Stimulated activated CD4-positive, alpha-beta T cell treated with anti-CD3 and anti-CD28 coated beads, Interleukin-12 subunit alpha, Interleukin-12 subunit beta, amount 100 ng/mL, for 4 hours (primary cell): ENCODE data around the gene NPY.
"Not testable (repeated sequence)": the region's sequence is repeated elsewhere in the genome, so short reads cannot be mapped to it uniquely, and the experiment has no call there.

Experiments
- DNase-seq: peaks from one replicate; pipeline ENCODE4 v3.0.0-alpha.2; 2020

The NPY gene

DNA sequence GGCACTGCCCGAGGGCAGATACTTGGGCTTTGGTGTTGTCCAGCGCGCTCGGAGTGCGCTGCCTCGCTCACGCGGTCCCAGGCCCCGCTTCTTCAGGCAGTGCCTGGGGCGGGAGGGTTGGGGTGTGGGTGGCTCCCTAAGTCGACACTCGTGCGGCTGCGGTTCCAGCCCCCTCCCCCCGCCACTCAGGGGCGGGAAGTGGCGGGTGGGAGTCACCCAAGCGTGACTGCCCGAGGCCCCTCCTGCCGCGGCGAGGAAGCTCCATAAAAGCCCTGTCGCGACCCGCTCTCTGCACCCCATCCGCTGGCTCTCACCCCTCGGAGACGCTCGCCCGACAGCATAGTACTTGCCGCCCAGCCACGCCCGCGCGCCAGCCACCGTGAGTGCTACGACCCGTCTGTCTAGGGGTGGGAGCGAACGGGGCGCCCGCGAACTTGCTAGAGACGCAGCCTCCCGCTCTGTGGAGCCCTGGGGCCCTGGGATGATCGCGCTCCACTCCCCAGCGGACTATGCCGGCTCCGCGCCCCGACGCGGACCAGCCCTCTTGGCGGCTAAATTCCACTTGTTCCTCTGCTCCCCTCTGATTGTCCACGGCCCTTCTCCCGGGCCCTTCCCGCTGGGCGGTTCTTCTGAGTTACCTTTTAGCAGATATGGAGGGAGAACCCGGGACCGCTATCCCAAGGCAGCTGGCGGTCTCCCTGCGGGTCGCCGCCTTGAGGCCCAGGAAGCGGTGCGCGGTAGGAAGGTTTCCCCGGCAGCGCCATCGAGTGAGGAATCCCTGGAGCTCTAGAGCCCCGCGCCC is at the start of gene NPY:
NPY (plus strand) TSS at position 294 of the 802 bp plus-strand sequence. CDS start 1,051 bp downstream, outside the sequence.
- peak; percentile 3 for DNase-seq

DNA sequence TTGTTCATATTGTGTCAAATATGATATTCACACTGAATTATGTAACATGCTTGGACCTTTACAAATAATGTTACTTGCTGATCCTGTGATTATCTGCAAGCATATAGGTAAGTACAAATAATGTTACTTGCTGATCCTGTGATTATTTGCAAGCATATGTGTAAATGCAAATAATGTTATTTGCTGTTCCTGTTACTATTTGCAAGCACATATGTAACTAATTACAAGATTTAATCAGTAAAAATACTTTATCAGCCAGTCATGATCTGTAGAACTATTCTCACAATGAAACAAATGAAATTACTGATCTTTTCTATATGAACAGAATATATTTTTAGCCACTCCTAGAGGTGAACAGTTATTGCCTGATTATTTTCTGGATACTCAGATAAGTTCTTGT is 44.7 kb upstream of the NPY start:
- no peak for DNase-seq

DNA sequence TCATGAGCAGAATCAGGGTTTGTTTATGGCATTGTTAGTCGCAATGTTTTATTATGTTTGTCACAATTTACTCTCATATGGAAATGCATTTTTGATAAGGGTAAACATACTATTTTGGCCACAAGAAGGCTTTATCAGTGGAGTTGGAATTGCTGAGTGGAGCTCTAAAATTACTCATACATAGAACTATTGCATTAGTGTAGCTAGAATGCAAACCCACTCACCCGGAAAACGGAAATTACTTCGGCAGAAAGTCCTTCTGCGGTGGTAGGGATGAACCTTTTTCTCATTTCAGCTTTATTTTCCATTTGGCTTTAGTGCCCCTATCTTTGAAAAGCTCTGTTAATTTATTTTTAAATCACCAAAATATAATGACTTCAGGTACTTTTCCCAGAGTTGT is 42.8 kb upstream of the NPY start:
- no peak for DNase-seq

DNA sequence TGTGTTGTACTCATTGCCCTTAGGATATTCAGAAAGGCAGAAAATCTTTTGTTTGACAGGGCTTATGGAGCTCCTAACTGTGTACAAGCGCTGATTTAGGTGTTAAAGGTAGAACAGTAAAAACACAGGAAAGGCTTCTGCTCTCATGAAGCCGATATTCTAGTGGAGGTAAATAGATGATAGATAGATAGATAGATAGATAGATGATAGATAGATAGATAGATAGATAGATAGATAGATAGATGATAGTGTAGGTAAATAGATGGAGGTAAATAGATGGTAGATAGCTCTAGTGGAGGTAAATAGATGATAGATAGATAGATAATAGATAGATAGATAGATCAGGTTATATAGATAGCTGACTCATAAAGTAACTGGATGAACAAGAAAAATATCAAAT is 39.4 kb upstream of the NPY start:
- no peak for DNase-seq

DNA sequence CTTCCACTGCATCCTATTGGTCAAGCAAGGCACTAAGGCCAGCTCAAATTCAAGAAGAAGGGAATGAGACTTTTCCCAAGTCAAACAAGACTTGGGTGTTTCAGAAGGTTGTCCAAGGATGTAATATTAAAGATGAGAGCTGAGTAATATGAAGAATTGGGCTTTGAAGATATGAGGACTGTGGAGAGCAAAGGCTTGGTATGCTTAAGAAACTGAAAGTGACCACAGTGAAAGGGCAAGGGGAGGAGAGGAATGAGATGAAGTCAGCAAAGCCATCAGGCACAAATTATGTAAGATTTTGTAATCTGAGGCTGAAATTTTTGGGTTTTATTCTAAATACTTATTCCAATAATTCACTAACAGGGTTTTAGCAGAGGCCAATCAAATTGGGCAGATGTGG is 38.6 kb upstream of the NPY start:
- no peak for DNase-seq

DNA sequence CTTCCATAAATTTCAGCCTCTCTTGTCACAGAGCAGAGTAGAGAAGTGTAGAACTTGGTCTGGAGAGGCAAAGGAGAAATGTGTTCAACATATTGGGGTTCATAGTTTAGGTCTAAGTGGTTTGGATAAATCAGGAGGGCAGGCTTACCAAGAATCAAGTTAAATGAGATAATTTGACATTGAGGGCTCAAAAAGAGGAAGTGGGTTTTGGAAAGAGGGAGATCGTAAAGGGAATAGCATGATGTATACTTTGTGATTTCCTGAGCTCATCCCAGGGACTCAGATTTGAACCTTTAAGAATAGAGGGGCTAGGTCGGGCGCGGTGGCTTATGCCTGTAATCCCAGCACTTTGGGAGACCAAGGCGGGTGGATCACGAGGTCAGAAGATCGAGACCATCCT is 34.7 kb upstream of the NPY start:
- DNase-seq, result no peak

DNA sequence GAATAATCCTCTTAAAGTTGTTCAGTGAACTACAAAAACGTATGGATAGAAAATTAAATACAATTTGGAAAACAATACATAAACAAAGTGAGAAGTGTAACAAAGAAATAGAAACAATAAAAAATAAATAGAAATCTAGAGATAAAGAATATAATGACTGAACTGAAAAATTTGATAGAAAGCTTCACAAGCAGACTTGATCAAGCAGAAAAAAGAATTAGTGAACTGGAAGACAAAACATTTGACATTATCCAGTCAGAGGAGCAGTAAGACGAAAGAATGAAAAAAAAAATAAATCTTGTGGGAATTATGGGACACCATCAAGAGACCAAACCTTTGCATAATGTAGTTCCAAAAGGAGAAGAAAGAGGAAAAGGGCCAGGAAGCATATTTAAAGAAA is 32.4 kb upstream of the NPY start:
- no peak for DNase-seq

DNA sequence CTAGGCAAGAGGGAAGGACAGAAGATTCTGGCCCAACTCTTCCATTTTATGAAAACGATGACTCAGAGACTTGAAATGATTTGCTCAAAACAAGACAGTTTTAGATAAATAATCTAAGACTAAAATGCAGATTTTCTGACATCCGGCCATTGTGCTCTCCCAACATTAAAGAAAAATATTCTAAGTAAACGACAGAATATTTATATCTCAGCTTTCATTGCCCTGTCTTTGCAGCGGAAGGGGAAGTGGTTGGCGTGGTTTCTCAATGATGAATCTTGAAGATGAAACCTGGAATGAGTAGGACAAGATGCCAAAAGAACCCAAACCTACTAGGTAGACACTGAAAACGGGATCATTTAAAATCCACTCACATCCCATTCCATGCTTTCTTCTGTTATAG is 28.9 kb upstream of the NPY start:
- no peak for DNase-seq

DNA sequence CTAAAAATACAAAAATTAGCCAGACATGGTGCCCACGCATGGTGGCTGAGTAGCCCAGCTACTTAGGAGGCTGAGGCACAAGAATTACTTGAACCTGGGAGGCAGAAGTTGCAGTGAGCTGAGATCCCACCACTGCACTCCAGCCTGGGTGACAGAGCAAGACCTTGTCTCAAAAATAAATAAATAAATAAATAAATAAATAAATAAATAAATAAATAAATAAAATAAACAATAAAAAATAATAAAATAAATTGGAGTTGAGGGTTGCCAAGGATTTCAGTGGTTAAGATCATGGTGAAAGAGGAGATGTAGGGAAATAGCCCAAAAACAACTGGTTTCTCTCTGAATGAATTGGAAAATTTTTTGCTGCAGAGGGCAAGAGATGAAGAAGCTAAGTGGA is 25.7 kb upstream of the NPY start:
- DNase-seq, result not testable (repeated sequence)

DNA sequence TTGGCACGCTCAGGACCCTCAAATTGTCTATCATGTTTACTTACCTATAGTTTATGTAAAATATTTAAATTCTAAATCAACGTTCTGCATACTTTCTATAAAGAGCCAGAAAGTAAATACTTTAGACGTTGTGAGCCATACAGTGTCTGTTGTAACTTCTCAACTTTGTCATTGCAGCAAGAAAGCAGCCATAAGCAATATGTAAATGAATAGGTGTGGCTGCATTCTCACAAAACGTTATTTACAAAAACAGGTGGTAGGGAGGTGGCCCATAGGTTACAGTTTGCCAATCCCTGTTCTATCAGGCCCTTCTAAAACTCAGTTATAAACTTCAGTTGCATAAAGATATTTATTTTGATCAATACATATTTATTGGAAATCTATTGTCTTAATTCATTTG is 12.1 kb upstream of the NPY start:
- DNase-seq, result no peak

DNA sequence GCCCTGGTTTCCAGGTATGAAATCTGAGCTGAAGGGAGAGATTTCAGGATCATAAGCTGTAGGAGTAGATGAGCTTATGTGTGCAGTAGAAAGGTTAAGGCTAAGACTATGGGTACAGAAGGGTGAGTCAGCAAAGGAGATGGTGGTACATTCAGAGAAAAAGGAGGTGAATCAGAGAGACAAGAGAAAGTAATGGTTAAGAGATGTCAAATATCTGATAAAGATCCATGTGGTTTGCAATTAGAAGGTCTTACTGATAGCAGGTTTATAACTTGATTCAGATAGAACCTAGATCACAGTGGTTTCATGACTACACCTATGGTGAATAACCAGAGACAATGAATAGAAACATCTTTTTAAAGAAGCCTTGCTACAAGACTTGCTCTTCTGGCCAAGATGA is 4.5 kb upstream of the NPY start:
- no peak for DNase-seq

DNA sequence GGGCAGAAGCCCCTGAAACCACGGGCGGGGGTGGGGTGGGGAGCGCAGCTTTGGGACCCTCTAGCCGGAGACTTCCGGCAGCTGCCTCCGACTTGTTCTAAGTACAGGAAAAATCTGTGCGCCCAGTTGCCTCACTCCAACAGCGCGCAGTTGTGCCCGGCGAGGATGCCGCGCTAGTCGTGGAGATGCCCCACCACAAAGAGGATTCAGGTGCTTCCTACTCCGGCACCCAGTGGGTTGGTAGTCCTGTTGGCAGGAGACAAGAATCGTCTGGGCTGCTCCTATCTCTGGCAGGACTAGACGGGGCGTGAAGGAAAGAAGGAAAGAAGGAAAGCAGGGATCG is 465 bp upstream of the NPY start:
- peak; percentile 2 for DNase-seq

DNA sequence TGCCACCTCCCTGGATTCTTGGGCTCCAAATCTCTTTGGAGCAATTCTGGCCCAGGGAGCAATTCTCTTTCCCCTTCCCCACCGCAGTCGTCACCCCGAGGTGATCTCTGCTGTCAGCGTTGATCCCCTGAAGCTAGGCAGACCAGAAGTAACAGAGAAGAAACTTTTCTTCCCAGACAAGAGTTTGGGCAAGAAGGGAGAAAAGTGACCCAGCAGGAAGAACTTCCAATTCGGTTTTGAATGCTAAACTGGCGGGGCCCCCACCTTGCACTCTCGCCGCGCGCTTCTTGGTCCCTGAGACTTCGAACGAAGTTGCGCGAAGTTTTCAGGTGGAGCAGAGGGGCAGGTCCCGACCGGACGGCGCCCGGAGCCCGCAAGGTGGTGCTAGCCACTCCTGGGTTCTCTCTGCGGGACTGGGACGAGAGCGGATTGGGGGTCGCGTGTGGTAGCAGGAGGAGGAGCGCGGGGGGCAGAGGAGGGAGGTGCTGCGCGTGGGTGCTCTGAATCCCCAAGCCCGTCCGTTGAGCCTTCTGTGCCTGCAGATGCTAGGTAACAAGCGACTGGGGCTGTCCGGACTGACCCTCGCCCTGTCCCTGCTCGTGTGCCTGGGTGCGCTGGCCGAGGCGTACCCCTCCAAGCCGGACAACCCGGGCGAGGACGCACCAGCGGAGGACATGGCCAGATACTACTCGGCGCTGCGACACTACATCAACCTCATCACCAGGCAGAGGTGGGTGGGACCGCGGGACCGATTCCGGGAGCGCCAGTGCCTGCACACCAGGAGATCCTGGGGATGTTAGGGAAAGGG is 913 bp downstream of the NPY start:
- peak; percentile 2 for DNase-seq

DNA sequence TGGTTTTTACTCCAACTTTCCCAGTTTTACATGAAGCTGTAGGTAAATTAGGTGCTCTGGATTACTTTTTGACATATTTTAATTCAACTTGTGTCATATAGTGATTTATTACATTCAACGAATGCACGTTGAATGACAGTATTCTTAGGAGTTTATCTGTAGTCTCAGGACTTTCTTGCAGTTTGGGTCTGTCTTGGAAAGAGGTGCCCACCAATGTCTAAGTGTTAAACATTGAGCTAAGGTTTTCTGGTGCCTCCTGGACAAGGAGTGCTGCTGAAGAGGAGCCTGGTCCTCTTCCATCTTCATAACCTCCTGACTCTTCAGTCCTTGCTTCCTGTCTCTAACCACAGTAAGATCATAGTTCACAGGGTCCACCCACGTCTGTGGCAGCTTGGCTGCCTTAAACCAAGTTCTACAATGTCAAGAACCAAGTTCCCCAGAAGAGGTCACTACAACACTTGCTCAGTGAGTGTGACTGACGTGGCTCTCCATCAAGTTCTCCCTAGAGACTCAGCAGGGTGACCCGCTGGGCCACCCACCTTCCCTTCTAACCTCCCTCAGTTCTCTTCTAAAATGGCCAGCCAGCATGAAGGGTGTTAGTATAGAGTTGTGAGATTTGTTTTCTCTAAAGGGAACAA is 6.1 kb downstream of the NPY start:
- DNase-seq, result peak; percentile 6

DNA sequence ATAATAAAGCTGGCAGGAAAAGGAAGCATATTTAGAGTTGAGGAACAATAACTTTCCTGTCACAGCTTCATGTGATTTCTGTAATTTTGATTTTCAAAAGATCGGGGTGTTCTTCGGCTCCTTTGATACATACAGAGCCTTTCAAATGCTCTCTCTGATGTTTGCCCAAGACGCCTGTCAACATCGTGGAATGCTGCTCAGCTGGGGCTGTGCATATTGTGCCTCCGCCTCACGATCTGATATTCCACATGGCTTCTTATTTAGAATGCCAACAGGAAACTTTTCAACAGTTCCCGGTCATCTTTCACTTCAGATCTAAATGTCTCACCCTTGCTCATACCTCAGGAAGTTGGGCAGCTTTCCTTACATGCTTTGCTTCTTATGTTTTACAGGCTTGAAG is 7.3 kb downstream of the NPY start:
- DNase-seq, result no peak

DNA sequence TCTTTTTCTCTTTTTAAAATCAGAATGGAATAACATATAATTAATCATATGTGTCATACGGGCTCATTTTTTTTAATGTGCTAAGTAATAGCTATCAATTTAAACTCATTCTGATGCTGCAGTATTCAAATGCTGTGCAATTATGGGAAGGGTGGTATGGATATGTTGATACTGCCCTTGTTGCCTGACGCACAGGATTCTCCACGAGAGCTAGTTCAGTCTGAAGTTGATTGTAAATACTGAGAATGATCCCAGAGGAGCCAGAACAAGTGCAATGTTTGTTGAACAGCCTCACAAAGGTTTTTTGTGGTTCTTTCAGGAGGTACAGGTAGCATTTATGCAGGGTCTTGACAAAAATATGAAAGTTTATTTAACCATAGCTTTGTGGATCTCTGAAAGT is 13.4 kb downstream of the NPY start:
- no peak for DNase-seq

DNA sequence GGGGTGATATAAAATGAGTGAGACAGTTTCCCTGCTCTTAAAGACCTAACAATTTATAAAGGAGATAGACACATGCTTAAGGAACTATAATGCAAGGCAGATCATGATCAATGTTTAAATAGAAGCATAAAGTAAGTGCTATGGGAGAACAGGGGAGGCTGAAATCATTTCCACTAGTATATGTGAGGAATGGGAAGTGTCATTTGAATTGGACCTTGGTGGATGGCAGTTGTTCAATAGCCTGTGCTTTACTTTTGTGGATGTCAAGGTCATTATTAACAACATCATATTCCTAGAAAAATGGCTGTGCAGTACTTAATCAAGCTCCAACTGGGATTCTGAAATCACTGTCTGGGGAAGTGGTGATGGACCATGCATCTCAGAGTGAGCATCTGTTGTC is 14.7 kb downstream of the NPY start:
- no peak for DNase-seq

DNA sequence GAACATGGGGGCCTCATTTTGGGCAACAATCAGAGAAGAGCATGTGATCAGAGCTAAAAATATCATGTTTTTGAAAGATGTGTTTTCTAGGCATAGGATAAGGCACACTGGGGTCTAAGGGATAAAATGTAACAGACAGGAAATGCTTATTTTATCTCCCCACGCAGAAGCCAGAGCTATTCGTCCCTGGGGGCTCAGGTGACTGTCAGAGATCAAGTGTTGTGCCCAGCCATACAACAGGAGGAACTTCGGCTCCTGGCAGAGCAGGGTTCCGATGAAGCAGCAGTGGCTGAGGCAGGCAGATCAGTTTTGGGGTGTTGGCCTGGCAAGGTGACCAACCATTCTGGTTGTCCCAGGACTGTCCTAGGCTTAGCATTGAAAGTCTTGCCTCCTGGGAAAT is 15.2 kb downstream of the NPY start:
- no peak for DNase-seq

DNA sequence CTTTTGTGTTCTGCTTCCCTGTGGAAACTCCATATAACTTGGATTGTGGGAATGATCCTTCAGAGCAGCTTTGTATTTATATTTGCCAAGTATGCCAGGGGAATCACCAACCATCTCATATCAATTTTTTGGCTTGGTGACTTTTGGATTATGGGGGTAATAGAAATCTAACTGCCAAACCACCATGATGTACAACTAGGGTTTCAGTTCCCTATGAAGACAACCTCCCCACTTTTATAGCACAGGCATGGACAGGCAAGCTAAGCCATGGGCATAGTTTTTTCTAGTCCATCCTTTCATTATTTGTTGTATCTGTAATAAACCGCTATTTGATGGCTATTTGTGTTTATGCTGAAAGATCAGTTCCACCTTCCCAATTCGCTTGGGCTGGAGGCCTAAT is 17.7 kb downstream of the NPY start:
- no peak for DNase-seq

DNA sequence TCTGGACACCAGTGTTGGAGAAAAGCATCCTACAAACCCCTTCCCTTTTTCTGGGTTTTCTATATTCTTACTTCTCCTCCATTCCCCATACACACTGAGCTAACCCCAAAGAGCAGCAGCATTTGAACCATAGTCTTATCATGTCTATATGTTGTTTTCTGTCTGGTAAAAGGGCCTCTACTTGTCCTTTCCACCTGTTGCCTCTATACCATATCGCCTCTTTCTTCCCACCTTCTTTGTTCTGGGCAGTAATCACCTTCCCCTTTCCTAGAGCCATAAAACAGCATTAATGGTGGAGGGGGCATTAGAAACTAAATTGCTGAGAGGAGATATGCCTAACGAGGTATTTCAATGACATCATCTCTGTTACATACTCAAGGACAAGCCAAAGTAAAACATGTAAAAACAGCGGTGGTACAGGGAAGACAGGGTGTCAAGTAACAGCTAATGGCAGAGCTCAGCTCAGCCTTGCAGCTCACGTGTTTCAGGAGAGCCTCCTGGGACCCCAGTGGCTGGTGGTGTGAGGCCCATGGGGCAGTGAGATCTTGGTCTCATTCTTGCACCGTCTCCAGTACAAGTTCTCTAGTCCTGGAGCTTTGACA is 20.6 kb downstream of the NPY start:
- no peak for DNase-seq

DNA sequence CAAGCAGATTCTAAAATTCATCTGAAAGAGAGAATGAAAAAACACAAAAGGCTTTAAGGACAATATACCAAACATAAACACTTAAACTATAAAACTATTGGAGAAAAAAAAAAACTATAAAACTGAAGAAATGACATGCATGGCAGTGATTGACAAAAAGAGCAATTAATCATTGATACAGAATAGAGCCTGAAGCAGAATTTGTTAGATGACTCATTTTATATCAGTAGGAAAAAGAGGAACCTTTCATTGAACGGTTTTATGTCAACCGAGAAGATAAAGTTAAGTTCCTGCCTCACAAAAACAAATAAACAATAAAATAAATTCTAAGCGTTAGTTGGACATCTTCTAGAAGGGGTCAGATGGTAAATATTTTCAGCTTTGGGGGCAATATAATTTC is 23.3 kb downstream of the NPY start:
- DNase-seq, result no peak

DNA sequence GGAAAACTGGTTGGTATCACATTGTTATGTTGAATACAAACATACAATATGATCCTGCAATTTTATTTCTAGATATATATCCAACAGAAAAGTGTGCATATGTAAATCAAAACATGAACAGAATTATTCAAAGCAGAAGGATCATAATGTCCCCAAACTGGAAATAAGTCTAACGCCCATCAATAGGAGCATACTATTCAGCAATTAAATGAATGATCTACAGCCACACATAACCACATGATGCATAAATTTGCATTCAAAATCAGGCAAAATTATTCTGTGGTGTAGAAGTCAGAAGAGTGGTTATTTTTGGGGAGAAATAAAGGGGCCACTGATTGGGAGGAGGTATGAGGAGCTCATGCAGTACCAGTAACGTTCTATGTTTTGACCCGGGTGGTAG is 28.6 kb downstream of the NPY start:
- DNase-seq, result no peak

DNA sequence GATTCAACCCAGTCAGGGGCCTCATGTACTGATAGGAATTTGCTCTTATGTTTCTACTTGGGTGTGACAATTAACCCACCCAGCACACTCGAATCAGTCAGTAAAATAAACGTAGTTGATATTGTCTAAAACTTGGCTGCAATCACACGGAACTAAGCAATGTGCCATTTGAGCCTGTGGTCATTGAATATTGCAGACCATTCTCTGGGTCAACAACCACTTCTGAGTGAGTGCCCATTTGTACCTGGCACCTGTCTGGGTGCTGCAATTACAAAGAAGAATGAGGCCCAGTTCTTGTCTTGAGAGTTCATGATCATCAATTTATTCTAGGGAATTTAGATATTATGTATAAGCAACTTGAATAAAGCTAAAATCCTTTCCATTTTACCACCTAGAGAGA is 29.8 kb downstream of the NPY start:
- DNase-seq, result no peak

DNA sequence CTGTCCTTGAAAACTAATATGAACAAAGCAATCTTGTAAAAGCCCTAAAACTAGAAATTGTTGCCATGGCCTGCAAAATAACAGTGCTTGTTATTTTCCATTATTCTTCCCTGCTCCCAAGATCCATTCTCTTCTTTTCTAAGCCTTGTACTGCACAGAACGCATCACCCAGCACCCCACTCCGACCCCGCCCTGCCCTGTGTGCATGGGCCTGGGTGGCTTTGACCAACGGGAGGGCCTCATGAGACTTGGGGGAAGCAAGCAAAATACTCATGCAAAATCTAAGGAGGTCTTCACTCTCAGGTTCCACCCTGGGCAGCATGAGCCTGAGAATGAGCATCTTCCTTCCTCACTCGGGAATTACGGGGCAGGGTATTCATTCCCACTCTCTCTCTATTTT is 32.4 kb downstream of the NPY start:
- DNase-seq, result no peak
